Neural cell (in vitro differentiated cells): ENCODE measurements around the gene ATP1A4. TPM values are rescaled to one million over a fixed set of nuclear protein-coding genes. Genes with fewer than 3 reads are reported as not detected.

Experiments used
- H2AFZ ChIP-seq: fragments of 200-600, 300-800 bp; sonication (generic), shearing (Covaris generic); 2 replicates; pipeline ENCODE4 v1.6.0; 2014; ENCODE audit warnings: low read depth, mild to moderate bottlenecking, antibody characterized with exemption, low read length, moderate library complexity
- H3F3A ChIP-seq: fragments of 200-600 bp; shearing (Covaris generic); 2 replicates; pipeline ENCODE4 v1.6.1; 2016; ENCODE audit warnings: mild to moderate bottlenecking, moderate library complexity, mixed read lengths, antibody characterized with exemption, low read length; ENCODE audit not compliant: insufficient read depth, poor library complexity, severe bottlenecking
- H3K27ac ChIP-seq: fragments of 200-600, 300-800 bp; sonication (generic), shearing (Covaris generic); 2 replicates; pipeline ENCODE4 v1.5.1; 2014; ENCODE audit warnings: mild to moderate bottlenecking, low read length, moderate library complexity
- H3K27me3 ChIP-seq: fragments of 300-800, 200-600 bp; sonication (generic), shearing (Covaris generic); 2 replicates; pipeline ENCODE4 v1.6.0; 2014; ENCODE audit warnings: mild to moderate bottlenecking, low read depth, low read length, moderate library complexity; ENCODE audit not compliant: insufficient read depth
- H3K36me3 ChIP-seq: fragments of 300-800, 200-600 bp; sonication (generic), shearing (Covaris generic); 2 replicates; pipeline ENCODE4 v1.5.1; 2014; ENCODE audit warnings: mild to moderate bottlenecking, antibody characterized with exemption, low read length, moderate library complexity; ENCODE audit not compliant: insufficient read depth
- H3K4me2 ChIP-seq: fragments of 300-800, 200-600 bp; sonication (generic), shearing (Covaris generic); 2 replicates; pipeline ENCODE4 v1.6.0; 2014; ENCODE audit warnings: mild to moderate bottlenecking, low read length
- H3K4me3 ChIP-seq: fragments of 300-800, 200-600 bp; sonication (generic), shearing (Covaris generic); 2 replicates; pipeline ENCODE4 v1.5.1; 2014; ENCODE audit warnings: mild to moderate bottlenecking, low read length, moderate library complexity
- H3K79me2 ChIP-seq: fragments of 200-600 bp; shearing (Covaris generic); replicated peaks from 2 replicates; pipeline ENCODE4 v1.6.0; 2014; ENCODE audit warnings: mild to moderate bottlenecking, low read length, moderate library complexity; ENCODE audit not compliant: insufficient read depth
- H3K9ac ChIP-seq: fragments of 300-800, 200-600 bp; sonication (generic), shearing (Covaris generic); 2 replicates; pipeline ENCODE4 v1.6.1; 2016; ENCODE audit warnings: mild to moderate bottlenecking, low read length, mixed read lengths
- H3K9me2 ChIP-seq: fragments of 200-600 bp; shearing (Covaris generic); 2 replicates; pipeline ENCODE4 v1.6.1; 2016; ENCODE audit warnings: mild to moderate bottlenecking, low read length, mixed read lengths; ENCODE audit not compliant: insufficient read depth
- H3K9me3 ChIP-seq: fragments of 200-600, 300-800 bp; sonication (generic), shearing (Covaris generic); 2 replicates; pipeline ENCODE4 v1.6.1; 2016; ENCODE audit warnings: mild to moderate bottlenecking, mixed run types, low read length, moderate library complexity, mixed read lengths
- H4K20me1 ChIP-seq: fragments of 200-600 bp; shearing (Covaris generic); 2 replicates; pipeline ENCODE4 v1.6.1; 2016; ENCODE audit warnings: mild to moderate bottlenecking, mixed run types; ENCODE audit not compliant: insufficient read depth
- EP300 ChIP-seq: fragments of 450-650 bp; conservative IDR thresholded peaks from 2 replicates; pipeline ENCODE4 v1.6.1; 2014; ENCODE audit warnings: antibody characterized with exemption, mild to moderate bottlenecking, moderate library complexity; ENCODE audit not compliant: poor library complexity, severe bottlenecking
- EZH2 ChIP-seq: fragments of 200-600, 300-800 bp; shearing (Covaris generic), sonication (generic); IDR thresholded peaks from 2 replicates; pipeline ENCODE4 v1.6.1; 2014; ENCODE audit warnings: antibody characterized with exemption, low read length, borderline replicate concordance, mild to moderate bottlenecking; ENCODE audit not compliant: insufficient read depth, poor library complexity, severe bottlenecking
- MXI1 ChIP-seq: fragments of 450-650 bp; conservative IDR thresholded peaks from 2 replicates; pipeline ENCODE4 v1.6.1; 2014; ENCODE audit warnings: antibody characterized with exemption, mild to moderate bottlenecking; ENCODE audit not compliant: poor library complexity, severe bottlenecking
- POLR2AphosphoS5 ChIP-seq: IDR thresholded peaks from 2 replicates; pipeline ENCODE4 v1.6.1; 2012
- RAD21 ChIP-seq: fragments of 450-650 bp; conservative IDR thresholded peaks from 2 replicates; pipeline ENCODE4 v1.6.1; 2014; ENCODE audit warnings: antibody characterized with exemption, mild to moderate bottlenecking, moderate library complexity
- SMC3 ChIP-seq: fragments of 450-650 bp; conservative IDR thresholded peaks from 2 replicates; pipeline ENCODE4 v1.6.1; 2014; ENCODE audit warnings: antibody characterized with exemption, mild to moderate bottlenecking, moderate library complexity; ENCODE audit not compliant: poor library complexity
- TAF1 ChIP-seq: IDR thresholded peaks from 2 replicates; pipeline ENCODE4 v1.6.1; 2012; ENCODE audit warnings: low read depth
- polyA plus RNA-seq: library from polyadenylated mRNA; depleted of rRNA; stranded (reverse); fragments of >200 nt; gene quantifications from 2 replicates; pipeline ENCODE4 v1.2.3, GENCODE V29; 2014
- TF ChIP-seq, protein P1 (sequence below): fragments of 450-650 bp; IDR thresholded peaks from 2 replicates; pipeline ENCODE4 v1.5.1; 2014; ENCODE audit warnings: antibody characterized with exemption, mild to moderate bottlenecking, moderate library complexity; ENCODE audit not compliant: poor library complexity, severe bottlenecking
- TF ChIP-seq, protein P2 (sequence below): IDR thresholded peaks from 2 replicates; pipeline ENCODE4 v1.6.1; 2012; ENCODE audit warnings: borderline replicate concordance

The ATP1A4 gene
- polyA plus RNA-seq, 1 donor from 2014 or later: not detected

DNA sequence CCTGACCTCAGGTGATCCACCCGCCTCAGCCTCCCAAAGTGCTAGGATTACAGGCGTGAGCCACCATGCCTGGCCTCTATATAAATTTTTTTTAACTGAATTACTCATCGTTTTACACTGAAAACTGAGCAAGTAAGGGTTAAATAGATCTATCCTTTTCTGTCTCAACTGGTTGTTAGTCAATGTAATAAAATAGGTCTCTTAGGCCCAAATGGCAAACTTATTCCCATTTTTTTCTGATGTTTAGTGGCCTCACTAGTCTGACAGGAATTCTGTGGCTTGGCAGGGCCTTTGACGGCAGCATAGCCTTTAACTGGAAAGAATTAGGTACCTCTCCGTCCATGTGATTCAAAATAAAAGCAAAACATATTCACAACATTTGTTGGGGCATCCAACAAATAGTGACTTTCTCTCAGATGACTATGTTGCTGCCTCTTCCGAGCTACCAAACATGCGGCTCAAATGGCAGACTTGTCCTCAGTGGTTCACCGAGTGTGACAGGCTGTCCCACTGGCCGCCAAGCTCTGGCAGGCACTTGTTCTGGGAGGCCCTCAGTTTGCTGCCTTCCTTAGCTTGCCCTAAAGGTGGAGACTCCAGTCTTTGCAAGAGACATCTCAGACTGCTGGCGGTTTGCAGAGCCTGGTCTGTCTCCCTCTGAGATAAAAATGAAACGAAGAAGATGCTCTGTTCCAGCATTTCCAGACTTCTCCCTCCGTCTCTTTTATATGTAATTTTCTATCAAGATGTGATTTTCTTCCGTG lies 17.4 kb downstream of the ATP1A4 start:
- no peak overlapping the region for H3K4me2 ChIP-seq
- H3K27me3 ChIP-seq: no peaks in the 10 kb centered on the region
- no peaks in the 10 kb centered on the region for H3K9me2 ChIP-seq
- H3K36me3 ChIP-seq: no peaks in the 10 kb centered on the region
- no peaks in the 10 kb centered on the region for H3K9me3 ChIP-seq
- H2AFZ ChIP-seq: no peak overlapping the region
- no peaks in the 10 kb centered on the region for H4K20me1 ChIP-seq
- H3K9ac ChIP-seq: peak overlapping the region; percentile 8
- H3K79me2 ChIP-seq: no peaks in the 10 kb centered on the region
- H3K4me3 ChIP-seq: peak overlapping the region; percentile 23
- peak overlapping the region; percentile 23 for H3K27ac ChIP-seq
- TF ChIP-seq MXI1 (no peak), SMC3 (no peak), EZH2 (no peak), TAF1 (no peak), POLR2AphosphoS5 (no peak)
- TF ChIP-seq, protein P1, sequence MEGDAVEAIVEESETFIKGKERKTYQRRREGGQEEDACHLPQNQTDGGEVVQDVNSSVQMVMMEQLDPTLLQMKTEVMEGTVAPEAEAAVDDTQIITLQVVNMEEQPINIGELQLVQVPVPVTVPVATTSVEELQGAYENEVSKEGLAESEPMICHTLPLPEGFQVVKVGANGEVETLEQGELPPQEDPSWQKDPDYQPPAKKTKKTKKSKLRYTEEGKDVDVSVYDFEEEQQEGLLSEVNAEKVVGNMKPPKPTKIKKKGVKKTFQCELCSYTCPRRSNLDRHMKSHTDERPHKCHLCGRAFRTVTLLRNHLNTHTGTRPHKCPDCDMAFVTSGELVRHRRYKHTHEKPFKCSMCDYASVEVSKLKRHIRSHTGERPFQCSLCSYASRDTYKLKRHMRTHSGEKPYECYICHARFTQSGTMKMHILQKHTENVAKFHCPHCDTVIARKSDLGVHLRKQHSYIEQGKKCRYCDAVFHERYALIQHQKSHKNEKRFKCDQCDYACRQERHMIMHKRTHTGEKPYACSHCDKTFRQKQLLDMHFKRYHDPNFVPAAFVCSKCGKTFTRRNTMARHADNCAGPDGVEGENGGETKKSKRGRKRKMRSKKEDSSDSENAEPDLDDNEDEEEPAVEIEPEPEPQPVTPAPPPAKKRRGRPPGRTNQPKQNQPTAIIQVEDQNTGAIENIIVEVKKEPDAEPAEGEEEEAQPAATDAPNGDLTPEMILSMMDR: no peak
- no peaks in the 10 kb centered on the region for H3F3A ChIP-seq

DNA sequence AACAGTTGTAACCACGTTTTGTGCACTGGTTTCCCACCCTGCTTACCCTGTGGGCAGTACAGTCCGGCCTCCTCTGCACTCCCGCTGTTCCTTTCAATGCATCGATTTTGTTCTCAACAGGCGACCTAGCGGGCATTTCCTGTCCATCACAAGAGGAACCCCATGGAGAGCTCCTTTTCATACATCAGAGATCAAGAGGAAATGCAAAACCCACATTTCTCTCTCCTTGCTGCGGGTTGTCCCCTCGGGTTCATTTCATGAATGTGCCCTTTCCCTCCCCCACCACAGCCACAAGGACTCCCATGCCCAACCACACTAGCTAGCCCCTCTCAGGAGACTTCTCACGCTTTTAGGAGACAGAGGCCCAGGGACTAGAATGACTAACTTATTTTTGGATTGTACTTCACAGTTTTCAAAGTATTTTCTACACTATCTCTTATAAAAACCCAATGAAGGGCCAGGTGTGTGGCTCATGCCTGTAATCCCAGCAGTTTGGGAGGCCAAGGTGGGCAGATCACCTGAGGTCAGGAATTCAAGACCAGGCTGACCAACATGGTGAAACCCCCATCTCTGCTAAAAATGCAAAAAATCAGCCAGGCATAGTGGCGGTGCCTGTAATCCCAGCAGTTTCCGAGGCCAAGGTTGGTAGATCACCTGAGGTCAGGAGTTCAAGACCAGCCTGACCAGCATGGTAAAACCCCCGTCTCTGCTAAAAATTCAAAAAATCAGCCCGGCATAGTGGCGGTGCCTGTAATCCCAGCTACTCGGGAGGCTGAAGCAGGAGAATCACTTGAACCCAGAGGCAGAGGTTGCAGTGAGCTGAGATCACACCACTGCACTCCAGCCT lies 18.4 kb downstream of the ATP1A4 start:
- Histone ChIP-seq H3K4me2 (no peak overlapping the region), H3K27me3 (no peaks in the 10 kb centered on the region), H2AFZ (no peak overlapping the region)

More for the DNA sequence above, 18.4 kb downstream of the ATP1A4 start:
- Histone ChIP-seq H3K9ac (no peak overlapping the region), H3F3A (no peaks in the 10 kb centered on the region), H3K79me2 (no peaks in the 10 kb centered on the region), H3K27ac (peak overlapping the region; percentile 32), H3K9me2 (no peaks in the 10 kb centered on the region), H3K9me3 (no peaks in the 10 kb centered on the region), H4K20me1 (no peaks in the 10 kb centered on the region), H3K4me3 (peak overlapping the region; percentile 23), H3K36me3 (no peaks in the 10 kb centered on the region)
- TF ChIP-seq MXI1 (peak; percentile 16), POLR2AphosphoS5 (peak; percentile 50), EP300 (peak; percentile 35), SMC3 (no peak), RAD21 (no peak), EZH2 (no peak), TAF1 (no peak)
- TF ChIP-seq, protein P1: no peak
- TF ChIP-seq, protein P2, sequence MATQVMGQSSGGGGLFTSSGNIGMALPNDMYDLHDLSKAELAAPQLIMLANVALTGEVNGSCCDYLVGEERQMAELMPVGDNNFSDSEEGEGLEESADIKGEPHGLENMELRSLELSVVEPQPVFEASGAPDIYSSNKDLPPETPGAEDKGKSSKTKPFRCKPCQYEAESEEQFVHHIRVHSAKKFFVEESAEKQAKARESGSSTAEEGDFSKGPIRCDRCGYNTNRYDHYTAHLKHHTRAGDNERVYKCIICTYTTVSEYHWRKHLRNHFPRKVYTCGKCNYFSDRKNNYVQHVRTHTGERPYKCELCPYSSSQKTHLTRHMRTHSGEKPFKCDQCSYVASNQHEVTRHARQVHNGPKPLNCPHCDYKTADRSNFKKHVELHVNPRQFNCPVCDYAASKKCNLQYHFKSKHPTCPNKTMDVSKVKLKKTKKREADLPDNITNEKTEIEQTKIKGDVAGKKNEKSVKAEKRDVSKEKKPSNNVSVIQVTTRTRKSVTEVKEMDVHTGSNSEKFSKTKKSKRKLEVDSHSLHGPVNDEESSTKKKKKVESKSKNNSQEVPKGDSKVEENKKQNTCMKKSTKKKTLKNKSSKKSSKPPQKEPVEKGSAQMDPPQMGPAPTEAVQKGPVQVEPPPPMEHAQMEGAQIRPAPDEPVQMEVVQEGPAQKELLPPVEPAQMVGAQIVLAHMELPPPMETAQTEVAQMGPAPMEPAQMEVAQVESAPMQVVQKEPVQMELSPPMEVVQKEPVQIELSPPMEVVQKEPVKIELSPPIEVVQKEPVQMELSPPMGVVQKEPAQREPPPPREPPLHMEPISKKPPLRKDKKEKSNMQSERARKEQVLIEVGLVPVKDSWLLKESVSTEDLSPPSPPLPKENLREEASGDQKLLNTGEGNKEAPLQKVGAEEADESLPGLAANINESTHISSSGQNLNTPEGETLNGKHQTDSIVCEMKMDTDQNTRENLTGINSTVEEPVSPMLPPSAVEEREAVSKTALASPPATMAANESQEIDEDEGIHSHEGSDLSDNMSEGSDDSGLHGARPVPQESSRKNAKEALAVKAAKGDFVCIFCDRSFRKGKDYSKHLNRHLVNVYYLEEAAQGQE: no peak
